Esophagus muscularis mucosa (tissue), 4 donors: ENCODE measurements around the gene TNS4.

Experiments used
- CTCF ChIP-seq, 3 experiments: fragments of 200-600 bp in 2 of 3; fragments of 450-650 bp in 1 of 3; sonication (generic) in 2 of 3; IDR thresholded peaks; one replicate each; pipeline ENCODE4 v1.5.1; 2017 to 2019; ENCODE audit warnings: antibody characterized with exemption in 3 of 3, mild to moderate bottlenecking in 2 of 3, moderate library complexity in 1 of 3
- EP300 ChIP-seq: sonication (generic); formaldehyde crosslinking; IDR thresholded peaks from one replicate; pipeline ENCODE4 v1.6.1; 2017; ENCODE audit warnings: antibody characterized with exemption
- POLR2AphosphoS5 ChIP-seq, 2 donors: sonication (generic); formaldehyde crosslinking; IDR thresholded peaks; one replicate each; pipeline ENCODE4 v1.6.1; 2017; ENCODE audit warnings: antibody characterized with exemption in 2 of 2

- TF ChIP-seq EP300: no peak
- TF ChIP-seq CTCF (IDR thresholded peaks at IDR 0.05): no peak
- TF ChIP-seq POLR2AphosphoS5 (IDR thresholded peaks at IDR 0.05): peak; percentile 61 to 83
Observed at GRCh38 chr17:40490289-40490853, 11.1 kb downstream of the TNS4 start.
